GM21529 (cell line): Measurements from ENCODE around the gene EVI5.

Source experiments
- ATAC-seq: cut with Tn5 transposase; IDR thresholded peaks from one replicate; pipeline ENCODE4 v1.9.1; 2021; ENCODE audit not compliant: unreplicated experiment

Gene EVI5

DNA sequence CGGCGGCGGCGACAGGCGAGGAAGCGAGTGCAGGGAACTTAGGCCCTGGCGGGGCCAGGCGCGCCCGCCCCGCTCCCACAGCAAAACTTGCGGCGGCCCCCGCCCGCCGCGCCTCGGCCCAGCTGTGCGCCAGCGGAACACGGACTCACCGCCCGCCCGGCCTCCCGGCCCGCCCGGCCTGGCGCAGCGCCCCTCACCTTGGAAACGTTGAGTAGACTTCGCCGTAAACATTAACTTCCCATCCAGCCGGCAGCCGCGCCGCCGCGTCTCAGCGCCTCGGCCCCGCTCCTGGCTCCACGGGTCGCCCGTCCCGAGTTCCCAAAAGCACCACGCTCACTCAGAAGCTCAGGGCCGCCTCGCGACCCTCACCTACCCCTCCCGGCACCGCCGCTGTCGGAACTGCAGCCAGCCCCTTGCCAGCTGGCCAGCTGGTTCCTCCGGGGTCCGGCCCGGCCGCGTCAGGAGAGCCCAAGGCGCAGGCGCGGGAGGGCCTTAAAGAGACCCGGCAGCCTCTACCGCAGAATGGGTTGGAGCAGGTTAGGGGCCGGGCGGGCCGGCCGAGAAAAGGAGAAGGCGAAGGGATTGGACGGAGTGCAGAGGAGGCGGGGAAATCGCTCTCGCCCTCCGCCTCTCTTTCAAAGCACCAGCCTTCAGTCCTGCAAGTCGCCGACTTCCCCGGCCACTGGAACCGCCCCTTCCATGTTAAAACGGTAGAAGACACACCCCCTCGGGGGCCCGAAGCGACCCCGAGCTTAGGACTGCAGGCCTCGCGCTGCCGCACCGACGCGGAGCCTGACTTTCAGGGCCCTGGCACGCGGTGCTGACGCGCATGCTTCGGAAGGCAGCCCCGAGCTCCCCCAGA is at the start of gene EVI5:
Gene EVI5 (minus strand): TSS at position 470 of the 862 bp plus-strand sequence. CDS start 48,562 bp downstream, outside the sequence.
- peak; percentile 92 for ATAC-seq

DNA sequence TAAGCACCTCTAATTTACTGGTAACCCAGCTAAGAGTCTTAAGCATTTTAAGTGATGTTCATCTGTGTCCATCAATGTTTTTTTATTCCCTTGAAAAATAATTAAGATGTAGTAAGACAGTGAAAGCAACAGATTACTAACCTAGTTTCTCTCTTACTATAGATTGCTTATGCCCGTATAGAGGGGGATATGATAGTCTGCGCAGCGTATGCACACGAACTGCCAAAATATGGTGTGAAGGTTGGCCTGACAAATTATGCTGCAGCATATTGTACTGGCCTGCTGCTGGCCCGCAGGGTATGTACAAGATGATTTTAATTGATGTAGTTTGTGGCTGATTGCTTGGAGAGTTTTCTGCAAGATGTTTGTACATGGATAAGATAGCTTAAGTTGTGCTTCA is 49.7 kb upstream of the EVI5 start:
- no peak for ATAC-seq

DNA sequence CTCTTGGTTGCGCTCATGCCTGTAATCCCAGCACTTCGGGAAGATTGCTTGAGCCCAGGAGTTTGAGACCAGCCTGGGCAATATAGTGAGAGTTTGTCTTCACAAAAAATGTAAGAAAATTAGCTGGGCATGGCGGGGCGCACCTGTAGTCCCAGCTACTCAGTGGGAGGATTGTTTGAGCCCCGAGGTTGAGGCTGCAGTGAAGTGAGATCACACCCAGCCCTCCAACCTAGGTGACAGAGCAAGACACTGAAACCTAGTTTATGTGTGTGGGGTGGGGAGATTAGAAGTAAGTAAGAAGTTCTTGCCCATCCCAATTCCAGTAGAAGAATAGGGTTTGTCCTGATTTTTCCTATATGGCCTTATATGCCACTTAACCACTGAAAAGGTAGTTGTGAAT is 48.9 kb upstream of the EVI5 start:
- ATAC-seq, result no peak

DNA sequence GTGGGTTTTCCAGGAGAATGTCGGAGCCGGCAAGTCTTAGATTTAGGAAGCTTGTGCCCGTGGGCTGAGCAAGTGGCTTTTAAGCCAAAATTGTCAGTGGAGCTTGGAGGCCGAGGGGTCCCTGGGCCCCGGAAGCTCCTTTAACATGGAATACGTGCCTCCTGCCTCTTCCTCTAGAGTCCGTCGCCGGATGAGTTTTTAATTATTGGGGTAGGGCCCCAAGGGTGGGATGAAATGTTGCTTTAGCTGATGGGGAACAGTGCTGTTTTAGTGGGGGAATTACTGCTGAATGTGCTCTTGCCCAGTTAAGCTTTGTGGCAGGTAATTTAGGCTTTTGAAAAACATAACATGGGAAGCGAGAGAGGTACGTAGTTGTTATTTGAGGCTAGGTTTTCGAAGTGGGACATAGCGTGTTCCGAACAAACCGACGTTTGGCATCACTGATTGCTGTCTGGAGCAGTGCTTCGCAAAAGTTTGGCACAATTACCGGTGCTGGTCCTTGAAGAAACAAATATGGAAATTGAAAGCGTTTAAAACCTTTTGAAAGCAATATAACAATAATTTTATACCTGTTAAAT is 47.7 kb upstream of the EVI5 start:
- no peak for ATAC-seq

DNA sequence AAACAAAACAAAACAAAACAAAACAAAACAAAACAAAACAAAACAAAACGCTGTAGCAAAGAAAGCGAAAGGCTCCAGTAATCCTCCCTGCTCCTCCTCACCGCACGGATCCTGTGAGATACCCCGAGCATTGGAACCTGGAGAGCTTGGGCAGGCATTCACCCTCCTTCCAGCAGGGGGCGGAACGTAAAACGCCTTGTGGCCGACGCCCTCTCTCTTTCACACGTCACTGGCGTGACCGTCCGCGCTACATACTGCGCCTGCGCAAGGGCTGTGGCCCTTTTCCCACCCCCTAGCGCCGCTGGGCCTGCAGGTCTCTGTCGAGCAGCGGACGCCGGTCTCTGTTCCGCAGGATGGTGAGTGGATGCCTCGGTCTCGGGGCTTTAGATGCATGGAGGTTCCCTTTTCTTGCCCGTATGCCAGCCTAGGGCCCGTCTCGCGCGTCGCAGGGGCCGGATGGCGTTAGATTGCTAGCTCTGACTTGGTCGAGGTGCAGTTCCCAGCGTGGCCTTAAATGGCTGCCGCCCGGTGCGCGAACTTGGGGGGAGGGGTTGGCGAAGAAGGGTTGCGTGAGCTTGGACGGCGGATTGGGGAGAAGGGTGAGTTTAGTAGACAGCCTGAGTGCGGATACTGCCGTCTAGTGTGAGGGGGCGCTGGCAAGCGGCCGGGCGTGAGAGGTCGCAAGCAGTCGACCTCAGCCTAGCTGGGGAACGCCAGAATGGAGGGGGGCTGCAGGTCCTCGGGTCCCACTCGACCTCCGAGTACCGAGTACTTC is 47.0 kb upstream of the EVI5 start, which contains the start of gene RPL5:
Gene RPL5 (plus strand): TSS at position 279 of the 775 bp plus-strand sequence. CDS start 75 bp downstream, at position 354.
- ATAC-seq, result peak; percentile 90

DNA sequence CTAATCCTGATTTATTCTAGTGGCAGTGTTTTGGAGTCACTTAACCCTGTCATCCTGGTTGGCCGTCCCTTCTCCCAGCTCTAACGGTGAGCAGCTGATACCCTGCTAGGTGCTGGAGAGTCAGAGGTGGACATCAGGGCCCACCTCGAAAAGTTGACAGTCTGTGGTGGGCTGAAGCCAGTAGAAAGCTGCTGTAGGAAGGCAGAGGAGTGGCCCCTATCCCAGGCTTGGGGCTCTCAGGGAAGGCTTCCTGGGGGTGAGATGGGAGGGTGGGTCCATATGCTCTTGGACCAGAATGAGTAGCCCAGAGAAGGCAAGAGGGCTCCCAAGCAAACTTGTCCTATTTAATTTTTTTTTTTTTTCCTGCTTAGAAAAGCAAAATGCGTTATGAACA is 46.5 kb upstream of the EVI5 start:
- ATAC-seq, result no peak

DNA sequence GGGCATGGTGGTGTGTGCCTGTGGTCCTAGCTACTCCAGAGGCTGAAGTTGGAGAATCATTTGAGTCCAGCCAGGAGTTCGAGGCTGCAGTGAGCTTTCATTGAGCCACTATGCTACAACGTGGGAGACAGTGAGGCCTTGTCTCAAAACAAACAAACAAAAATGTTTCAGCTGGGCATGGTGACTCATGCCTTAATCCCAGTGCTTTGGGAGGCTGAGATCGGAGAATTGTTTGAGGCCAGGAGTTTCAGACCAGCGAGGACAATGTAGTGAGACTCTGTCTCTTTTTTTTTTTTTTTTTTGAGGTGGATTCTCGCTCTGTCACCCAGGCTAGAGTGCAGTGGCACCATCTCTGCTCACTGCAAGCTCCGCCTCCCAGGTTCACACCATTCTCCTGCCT is 41.9 kb upstream of the EVI5 start:
- ATAC-seq, result no peak

DNA sequence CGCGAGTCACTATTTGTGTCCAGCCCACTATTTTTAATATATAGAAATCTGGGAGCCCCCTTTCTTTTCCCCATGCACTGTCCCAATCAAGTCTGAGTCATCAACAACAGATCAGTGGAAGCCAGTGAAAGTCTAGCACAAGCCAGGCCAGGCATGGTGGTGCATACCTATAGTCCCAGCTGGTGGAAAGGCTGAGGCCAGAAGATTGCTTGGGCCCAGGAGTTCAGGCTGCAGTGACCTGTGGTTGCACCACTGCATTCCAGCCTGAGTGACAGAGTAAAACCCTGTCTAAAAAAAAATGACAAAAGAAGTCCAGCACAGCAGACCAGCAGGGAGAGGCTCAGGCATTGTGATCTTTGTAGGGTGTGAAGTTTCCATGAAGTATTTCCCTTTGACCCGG is 38.0 kb upstream of the EVI5 start:
- no peak for ATAC-seq

DNA sequence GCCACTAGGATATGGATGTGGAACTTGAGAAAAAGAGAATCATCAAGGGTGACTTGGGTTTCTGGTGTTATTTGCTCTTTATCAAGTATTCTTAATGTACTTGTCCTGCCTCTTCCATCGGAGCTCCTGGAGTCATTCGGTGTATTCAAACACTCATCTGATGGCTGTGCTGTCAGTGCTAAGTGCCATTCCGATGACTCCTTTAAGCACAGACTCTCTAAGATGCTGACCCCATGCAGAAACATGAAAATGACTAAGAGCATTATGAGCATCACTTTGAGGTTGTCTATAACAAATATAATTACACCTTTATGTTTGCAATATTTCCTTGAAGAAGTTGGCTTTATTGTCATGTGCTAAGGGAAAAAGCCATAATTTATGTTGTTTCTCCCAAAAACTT is 35.6 kb upstream of the EVI5 start:
- no peak for ATAC-seq

DNA sequence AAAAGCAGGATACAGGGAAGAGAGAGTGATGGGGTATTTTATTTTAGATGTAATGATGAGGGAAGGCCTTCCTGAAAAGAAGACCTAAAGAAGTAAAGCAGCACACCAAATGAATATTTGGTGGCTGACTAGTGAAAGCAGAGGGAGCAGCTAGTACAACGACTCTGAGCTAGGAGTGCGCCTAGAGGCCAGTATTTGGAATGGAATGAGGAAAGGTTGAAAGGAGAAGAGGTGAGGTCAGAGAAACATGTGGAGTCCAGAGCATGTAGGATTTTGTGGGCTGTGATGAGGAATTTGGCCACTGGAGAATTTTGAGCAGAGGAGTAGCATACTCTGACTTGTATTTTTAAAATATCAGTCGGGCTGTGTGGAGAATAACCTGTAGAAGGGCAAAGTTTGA is 35.1 kb upstream of the EVI5 start:
- no peak for ATAC-seq

DNA sequence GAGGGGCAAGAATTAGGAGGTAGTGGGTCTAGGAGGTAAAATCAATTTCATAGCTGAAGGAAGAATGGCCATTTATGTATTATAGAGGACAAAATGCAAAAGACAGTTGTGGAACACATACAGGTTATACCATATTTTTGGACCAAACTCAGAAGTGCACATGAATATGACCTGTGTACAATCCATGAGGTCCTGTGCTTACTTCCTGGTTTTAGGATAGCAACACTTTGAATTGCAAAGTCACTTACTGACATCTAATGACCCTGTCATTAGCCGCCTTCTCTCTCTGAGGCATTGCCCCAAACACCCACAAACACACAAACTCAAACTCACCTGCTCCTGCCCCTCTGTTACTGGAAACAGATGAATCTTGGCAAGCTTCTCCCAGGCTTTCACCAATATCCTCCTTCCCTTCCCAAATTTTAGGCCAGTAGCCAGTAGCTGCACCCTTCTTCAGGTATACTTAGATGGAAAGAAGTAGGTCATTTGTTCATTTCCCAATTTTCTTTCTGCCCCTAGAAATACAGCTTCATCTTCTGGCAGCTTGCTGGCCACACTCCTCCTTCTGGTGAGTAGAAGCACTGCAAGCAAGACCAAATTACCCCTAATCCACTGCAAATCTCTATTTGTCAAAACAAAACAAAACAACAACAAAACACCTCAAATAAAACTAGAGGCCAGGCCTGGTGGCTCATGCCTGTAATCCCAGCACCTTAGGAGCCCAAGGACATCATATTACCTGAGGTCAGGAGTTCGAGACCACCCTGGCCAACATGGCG is 33.3 kb upstream of the EVI5 start:
- peak; percentile 66 for ATAC-seq

DNA sequence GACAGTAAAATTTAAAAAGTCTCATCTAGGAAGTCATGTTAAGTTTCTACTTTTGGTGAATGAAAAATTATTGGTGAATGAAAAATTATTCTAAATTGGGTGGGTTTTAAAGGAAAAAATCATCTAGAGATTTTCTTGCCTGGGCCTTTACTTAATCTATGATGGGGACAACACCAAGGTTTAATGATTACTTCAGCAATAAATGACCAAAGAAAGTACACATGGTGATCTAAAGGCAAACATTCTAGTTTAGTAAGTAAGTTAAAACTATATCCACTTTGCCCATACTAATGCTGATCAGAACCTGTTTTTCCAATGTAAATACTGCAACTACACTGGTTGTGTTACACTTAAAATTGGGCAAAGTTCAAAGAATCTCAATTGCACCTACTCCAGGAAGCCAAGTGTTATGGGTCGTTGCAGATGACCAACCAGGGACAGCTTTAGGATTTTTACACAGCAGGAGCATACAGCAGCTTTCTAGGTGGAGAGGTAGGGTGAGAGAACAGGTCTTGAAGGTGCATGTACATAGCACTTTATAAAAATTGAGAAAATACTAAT is 32.3 kb upstream of the EVI5 start:
- ATAC-seq, result no peak

DNA sequence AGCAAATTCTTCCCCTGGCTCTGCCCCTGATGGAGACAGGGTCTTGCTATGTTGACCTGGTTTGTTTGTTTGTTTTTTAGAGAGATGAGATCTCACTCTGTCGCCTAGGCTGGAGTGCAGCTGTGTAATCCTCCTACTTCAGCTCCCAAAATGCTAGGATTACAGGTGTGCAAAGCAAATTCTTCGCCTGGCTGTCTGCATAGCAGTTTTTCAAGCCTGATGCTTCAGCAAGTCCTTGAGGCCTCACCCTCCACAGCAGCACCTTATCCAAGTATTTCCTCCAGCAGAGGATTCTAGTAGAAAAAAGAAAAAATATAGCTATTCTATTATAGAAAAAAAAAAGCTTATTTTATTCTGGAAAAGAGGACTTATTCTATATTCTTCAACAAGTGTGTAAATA is 31.8 kb upstream of the EVI5 start:
- no peak for ATAC-seq

DNA sequence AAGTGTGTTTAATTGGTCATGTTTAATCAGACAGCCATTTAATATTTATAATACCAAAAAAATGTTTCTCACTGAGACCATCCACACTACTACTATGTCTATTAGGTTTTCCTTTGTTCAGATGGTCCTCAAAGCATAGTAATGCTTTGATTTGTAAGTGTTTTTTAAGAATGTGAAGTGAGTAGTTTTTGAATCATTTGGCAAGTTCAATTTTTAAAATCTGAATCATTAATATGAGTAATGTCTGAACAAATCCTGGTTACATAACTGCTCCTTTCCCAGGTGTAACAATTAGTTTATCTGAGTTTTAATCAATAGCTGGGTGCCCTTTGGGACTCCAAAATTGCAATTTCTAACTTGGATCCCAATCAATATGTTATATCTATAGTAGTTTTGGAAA is 23.5 kb upstream of the EVI5 start:
- ATAC-seq, result no peak

DNA sequence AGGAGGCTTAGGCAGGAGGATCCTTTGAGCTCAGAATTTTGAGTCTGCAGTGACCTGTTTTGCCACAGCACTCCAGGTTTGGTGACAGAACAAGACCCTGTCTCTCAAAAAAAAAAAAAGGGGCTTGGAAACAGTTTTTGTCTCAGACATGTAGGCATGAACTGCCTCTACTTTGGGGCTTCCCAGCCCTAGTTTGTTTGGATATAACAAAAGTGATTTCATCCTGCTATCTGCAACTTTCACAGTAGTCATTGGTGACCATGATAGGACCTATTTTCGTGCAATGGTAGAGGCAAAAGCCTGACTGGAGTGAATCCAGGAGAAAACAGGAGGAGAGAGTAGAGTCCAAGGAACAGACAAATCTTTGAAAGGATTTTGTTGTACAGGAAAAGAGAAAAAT is 20.3 kb upstream of the EVI5 start:
- ATAC-seq, result no peak

DNA sequence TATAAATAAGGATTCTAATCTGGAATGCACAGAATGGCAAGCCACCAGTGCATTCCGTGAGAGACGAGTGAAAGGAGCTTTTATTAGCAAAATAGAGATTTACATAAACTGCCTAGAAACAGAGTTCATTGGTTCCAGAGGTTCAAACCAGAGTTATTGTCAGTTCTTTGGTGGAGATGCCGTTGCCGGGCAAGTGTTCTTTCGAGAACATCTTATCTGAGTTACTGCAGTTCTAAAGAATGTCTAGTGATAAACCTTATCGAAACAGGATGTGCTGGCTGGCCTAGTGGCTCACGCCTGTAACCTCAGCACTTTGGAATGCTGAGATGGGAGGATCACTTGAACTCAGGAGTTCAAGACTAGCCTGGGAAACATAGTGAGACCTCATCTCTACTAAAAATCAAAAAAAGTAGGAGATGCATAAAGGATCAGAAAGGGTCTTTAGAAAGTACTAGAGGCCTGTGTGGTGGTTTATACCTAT is 19.9 kb upstream of the EVI5 start:
- ATAC-seq, result peak; percentile 62

DNA sequence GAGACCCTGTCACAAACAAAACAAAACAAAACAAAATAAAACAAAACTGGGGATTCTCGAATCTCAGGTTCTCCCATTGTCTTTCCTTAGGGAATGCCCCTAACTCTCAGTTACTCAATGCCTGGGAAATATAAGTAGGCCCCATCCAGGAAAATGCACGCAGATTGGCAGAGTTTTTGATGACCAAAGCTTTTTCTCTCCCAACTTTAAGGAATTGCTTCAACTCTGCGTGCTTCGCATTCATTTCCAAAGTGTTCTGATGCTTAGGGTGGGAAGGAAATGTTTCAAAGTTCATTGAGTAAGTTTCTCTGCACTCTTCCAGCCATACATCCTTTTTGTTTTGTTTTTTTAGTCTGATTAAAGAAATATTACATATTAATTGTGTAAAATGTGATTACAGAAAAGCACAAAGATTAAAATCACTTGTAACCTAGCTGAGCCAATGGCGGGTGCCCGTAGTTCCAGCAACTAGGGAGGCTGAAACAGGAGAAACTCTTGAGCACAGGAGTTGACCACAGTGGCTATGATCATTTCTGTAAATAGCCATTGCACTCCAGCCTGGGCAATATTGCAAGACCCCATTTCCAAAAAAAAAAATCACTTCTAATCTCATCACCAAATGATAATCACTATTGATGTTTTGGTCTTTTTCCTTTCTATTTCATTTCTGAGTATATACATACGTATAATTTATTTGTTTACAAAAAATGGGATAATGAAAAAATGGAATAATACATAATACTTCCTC is 18.4 kb upstream of the EVI5 start:
- no peak for ATAC-seq

DNA sequence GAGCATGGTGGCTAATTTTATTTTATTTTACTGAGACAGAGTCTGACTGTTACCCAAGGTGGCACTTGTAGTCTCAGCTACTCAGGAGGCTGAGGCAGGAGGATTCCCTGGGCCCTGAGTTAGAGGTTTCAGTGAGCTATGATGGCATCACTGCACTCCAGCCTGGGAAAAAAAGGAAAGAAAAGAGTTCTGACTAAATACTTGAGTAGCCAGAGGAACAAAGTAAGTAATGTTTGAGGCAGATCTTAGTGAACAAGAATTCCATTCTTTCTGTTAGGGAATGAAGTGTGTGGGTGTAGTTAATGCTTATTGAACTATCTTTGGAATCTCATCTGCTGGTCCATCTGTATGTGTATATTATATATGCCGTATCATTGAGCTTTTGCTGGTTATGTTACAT is 13.1 kb upstream of the EVI5 start:
- ATAC-seq, result no peak

DNA sequence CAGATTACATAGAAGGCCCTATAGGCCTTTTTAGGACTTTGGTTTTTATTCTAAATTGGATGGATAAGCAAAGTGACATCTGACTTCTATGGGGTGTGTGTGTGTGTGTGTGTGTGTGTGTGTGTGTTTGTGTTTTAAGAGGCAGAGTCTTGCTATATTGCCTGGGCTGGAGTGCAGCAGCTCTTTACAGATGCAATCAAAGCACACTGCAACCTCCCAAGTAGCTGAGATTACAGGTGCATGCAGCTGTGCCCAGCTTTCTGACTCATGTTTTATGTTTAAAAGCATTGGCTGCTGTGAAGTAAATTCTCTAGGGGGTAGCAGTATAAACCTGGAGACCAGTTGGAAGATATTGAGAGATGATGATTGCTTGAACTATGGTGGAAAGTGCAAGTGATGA is 12.4 kb upstream of the EVI5 start:
- ATAC-seq, result no peak

DNA sequence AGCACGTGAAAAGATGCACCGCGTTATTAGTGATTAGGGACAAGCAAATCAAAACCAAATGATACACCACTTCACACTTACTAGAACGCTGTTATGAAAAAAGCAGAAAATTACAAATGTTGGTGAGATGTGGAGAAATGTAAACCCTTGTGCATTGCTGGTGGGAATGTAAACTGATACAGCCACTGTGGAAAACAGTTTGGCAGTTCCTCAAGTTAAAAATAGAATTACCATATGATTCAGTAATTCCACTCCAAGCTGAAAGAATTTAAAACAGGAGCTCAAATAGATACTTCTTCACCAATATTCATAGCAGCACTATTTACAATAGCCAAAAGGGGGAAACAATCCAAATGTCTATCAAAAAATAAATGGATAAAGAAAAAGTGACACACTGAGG is 10.3 kb upstream of the EVI5 start:
- ATAC-seq, result no peak
